Stomach (tissue), 4 donors: Measurements from ENCODE around the gene NDOR1.

ENCODE experiments used
- EP300 ChIP-seq: sonication (generic); formaldehyde crosslinking; IDR thresholded peaks from one replicate; pipeline ENCODE4 v1.6.1; 2017; ENCODE audit warnings: antibody characterized with exemption
- POLR2AphosphoS5 ChIP-seq, 3 donors: sonication (generic); formaldehyde crosslinking; IDR thresholded peaks; one replicate each; pipeline ENCODE4 v1.6.1; 2016; ENCODE audit warnings: antibody characterized with exemption in 3 of 3
- TF ChIP-seq, protein P1 (sequence below), 7 experiments: fragments of 450-650 bp in 4 of 7; fragments of 200-600 bp in 3 of 7; sonication (generic) in 3 of 7; IDR thresholded peaks; one replicate each; pipeline ENCODE4 v1.5.1; 2016 to 2019; ENCODE audit warnings: antibody characterized with exemption in 7 of 7, control low read depth in 2 of 7, mild to moderate bottlenecking in 1 of 7

DNA sequence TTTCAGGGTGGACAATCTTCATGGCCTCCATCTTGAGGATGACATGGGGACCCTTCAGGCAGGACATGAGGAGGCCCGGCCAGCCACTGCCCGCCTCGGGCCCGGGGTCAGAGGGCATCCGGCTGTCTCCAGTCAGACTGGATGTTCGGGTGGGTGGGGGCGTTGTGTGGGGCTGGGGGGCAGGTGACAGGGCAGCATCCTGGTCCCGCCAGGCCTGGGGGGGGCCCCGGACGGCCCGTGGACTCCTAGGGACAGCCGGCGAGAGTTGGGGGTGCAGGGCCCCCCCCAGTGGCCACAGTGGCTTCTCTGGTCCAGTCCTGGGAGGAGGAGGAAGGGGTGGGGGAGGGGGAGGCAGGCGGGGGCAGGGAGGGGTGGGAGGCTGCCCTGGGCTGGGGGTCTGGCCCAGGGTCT, 15.6 kb downstream of the NDOR1 start:
- TF ChIP-seq, protein P1, sequence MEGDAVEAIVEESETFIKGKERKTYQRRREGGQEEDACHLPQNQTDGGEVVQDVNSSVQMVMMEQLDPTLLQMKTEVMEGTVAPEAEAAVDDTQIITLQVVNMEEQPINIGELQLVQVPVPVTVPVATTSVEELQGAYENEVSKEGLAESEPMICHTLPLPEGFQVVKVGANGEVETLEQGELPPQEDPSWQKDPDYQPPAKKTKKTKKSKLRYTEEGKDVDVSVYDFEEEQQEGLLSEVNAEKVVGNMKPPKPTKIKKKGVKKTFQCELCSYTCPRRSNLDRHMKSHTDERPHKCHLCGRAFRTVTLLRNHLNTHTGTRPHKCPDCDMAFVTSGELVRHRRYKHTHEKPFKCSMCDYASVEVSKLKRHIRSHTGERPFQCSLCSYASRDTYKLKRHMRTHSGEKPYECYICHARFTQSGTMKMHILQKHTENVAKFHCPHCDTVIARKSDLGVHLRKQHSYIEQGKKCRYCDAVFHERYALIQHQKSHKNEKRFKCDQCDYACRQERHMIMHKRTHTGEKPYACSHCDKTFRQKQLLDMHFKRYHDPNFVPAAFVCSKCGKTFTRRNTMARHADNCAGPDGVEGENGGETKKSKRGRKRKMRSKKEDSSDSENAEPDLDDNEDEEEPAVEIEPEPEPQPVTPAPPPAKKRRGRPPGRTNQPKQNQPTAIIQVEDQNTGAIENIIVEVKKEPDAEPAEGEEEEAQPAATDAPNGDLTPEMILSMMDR (IDR thresholded peaks at IDR 0.05): no peak
- no peak for TF ChIP-seq EP300
- no peak for TF ChIP-seq POLR2AphosphoS5 (IDR thresholded peaks at IDR 0.05)
